ENCODE measurements around the gene MALT1.

DNA sequence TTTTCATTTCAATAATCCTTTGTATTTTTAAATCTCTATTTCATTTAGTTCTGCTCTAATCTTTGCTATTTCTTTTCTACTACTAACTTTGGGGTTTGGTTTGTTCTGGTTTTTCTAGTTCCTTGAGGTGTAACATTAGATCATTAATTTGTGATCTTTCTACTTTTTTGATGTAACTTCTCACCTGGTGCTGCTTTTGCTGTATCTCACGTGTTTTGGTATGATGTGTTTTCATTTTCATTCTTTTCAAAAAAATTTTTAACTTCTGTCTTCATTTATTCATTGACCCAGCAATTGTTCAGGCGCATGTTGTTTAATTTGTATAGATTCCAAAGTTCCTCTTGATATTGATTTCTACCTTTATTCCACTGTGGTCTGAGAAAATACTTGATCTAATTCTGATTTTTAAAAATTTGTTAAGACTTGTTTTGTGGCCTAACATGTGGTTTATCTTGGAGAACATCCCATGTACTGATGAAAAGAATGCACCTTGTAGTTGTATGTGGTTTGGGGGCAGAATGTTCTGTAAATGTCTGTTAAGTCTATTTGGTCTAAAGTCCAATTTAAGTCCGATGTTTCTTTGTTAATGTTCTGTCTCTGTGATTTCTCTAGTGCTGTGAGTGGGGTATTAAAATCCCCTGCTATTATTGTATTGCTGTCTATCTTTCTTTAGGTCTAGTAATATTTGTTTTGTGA lies 17.3 kb upstream of the MALT1 start:
- TF ChIP-seq, protein P1, sequence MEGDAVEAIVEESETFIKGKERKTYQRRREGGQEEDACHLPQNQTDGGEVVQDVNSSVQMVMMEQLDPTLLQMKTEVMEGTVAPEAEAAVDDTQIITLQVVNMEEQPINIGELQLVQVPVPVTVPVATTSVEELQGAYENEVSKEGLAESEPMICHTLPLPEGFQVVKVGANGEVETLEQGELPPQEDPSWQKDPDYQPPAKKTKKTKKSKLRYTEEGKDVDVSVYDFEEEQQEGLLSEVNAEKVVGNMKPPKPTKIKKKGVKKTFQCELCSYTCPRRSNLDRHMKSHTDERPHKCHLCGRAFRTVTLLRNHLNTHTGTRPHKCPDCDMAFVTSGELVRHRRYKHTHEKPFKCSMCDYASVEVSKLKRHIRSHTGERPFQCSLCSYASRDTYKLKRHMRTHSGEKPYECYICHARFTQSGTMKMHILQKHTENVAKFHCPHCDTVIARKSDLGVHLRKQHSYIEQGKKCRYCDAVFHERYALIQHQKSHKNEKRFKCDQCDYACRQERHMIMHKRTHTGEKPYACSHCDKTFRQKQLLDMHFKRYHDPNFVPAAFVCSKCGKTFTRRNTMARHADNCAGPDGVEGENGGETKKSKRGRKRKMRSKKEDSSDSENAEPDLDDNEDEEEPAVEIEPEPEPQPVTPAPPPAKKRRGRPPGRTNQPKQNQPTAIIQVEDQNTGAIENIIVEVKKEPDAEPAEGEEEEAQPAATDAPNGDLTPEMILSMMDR (conservative IDR thresholded peaks at IDR 0.05; ENCODE audit: low read depth in 2 of 2), result no peak
- TF ChIP-seq EZH2 (IDR thresholded peaks at IDR 0.05; ENCODE audit: low read depth, unreplicated experiment) (no peak), EZH2phosphoT487 (IDR thresholded peaks at IDR 0.05; ENCODE audit: unreplicated experiment) (no peak), NANOG (IDR thresholded peaks at IDR 0.05; ENCODE audit: borderline replicate concordance) (no peak), REST (IDR thresholded peaks at IDR 0.05; ENCODE audit: unreplicated experiment) (no peak), POLR2AphosphoS5 (IDR thresholded peaks at IDR 0.05; ENCODE audit: low read depth) (no peak), JUNB (IDR thresholded peaks at IDR 0.05; ENCODE audit: unreplicated experiment) (no peak), CREB1 (CRISPR knock-in tag; IDR thresholded peaks at IDR 0.05; ENCODE audit: low read depth) (no peak)
